Neural progenitor cell (in vitro differentiated cells): ENCODE results near the gene CCDC81.

Source experiments
- CTCF ChIP-seq: fragments of 200-600 bp; sonication (generic); IDR thresholded peaks from 2 replicates; pipeline ENCODE4 v1.5.1; 2017; ENCODE audit warnings: antibody characterized with exemption, mild to moderate bottlenecking
- EZH2 ChIP-seq: fragments of 200-600 bp; sonication (generic); IDR thresholded peaks from 2 replicates; pipeline ENCODE4 v1.6.1; 2017; ENCODE audit warnings: antibody characterized with exemption, mild to moderate bottlenecking, moderate library complexity

- TF ChIP-seq CTCF = no peak
- no peak for TF ChIP-seq EZH2
Measured at GRCh38 chr11:86388198-86388597, 13.5 kb downstream of the CCDC81 start.
